ENCODE results near the gene CORO2A.

The CORO2A gene

GRCh38 chr9:98080780-98081179 is 111.7 kb downstream of the CORO2A start:
- TF ChIP-seq, protein P1, sequence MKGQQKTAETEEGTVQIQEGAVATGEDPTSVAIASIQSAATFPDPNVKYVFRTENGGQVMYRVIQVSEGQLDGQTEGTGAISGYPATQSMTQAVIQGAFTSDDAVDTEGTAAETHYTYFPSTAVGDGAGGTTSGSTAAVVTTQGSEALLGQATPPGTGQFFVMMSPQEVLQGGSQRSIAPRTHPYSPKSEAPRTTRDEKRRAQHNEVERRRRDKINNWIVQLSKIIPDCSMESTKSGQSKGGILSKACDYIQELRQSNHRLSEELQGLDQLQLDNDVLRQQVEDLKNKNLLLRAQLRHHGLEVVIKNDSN (IDR thresholded peaks at IDR 0.05), result no peak
- no peak for TF ChIP-seq YY1 (IDR thresholded peaks at IDR 0.05; ENCODE audit: low read depth)
- TF ChIP-seq EP300 (IDR thresholded peaks at IDR 0.05; ENCODE audit: borderline replicate concordance), result no peak
- no peak for TF ChIP-seq FOXM1 (IDR thresholded peaks at IDR 0.05; ENCODE audit: borderline replicate concordance, low read depth)
- TF ChIP-seq NFIC (IDR thresholded peaks at IDR 0.05), result no peak
- TF ChIP-seq TCF12 (IDR thresholded peaks at IDR 0.05; ENCODE audit: low read depth), result no peak
- no peak for TF ChIP-seq ZBTB7A (IDR thresholded peaks at IDR 0.05; ENCODE audit: low read depth)
- TF ChIP-seq CREB1 (IDR thresholded peaks at IDR 0.05; ENCODE audit: low read depth), result no peak
- TF ChIP-seq CEBPB (IDR thresholded peaks at IDR 0.05), result no peak
- TF ChIP-seq RAD21 (IDR thresholded peaks at IDR 0.05; ENCODE audit: low read depth), result no peak
- TF ChIP-seq, protein P2, sequence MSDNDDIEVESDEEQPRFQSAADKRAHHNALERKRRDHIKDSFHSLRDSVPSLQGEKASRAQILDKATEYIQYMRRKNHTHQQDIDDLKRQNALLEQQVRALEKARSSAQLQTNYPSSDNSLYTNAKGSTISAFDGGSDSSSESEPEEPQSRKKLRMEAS (IDR thresholded peaks at IDR 0.05), result no peak
- TF ChIP-seq, protein P3, sequence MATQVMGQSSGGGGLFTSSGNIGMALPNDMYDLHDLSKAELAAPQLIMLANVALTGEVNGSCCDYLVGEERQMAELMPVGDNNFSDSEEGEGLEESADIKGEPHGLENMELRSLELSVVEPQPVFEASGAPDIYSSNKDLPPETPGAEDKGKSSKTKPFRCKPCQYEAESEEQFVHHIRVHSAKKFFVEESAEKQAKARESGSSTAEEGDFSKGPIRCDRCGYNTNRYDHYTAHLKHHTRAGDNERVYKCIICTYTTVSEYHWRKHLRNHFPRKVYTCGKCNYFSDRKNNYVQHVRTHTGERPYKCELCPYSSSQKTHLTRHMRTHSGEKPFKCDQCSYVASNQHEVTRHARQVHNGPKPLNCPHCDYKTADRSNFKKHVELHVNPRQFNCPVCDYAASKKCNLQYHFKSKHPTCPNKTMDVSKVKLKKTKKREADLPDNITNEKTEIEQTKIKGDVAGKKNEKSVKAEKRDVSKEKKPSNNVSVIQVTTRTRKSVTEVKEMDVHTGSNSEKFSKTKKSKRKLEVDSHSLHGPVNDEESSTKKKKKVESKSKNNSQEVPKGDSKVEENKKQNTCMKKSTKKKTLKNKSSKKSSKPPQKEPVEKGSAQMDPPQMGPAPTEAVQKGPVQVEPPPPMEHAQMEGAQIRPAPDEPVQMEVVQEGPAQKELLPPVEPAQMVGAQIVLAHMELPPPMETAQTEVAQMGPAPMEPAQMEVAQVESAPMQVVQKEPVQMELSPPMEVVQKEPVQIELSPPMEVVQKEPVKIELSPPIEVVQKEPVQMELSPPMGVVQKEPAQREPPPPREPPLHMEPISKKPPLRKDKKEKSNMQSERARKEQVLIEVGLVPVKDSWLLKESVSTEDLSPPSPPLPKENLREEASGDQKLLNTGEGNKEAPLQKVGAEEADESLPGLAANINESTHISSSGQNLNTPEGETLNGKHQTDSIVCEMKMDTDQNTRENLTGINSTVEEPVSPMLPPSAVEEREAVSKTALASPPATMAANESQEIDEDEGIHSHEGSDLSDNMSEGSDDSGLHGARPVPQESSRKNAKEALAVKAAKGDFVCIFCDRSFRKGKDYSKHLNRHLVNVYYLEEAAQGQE (IDR thresholded peaks at IDR 0.05; ENCODE audit: low read depth), result no peak
- no peak for TF ChIP-seq EGR1 (IDR thresholded peaks at IDR 0.05)
- TF ChIP-seq TAF1 (IDR thresholded peaks at IDR 0.05; ENCODE audit: low read depth), result no peak
- no peak for TF ChIP-seq TEAD4 (IDR thresholded peaks at IDR 0.05)

DNA sequence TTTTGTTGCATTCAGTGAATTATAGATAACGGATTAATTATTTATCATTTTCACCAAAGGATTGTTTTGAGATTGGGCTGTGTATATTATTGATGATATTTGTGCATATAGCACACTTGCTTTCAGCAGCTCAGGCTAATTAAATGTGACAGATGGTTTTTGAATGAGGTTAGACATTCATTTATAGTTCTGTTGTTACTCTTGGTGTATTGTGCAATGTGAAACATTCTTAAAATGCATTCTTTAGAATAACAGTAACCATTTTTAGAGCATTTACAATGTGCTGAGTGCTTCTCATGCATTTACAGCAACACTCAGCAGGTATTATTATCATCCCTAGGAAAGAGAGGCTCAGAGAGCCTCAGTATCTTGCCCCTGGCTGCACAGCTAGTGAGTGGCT is 112.1 kb downstream of the CORO2A start:
- no peak for TF ChIP-seq FOXM1 (IDR thresholded peaks at IDR 0.05; ENCODE audit: borderline replicate concordance, low read depth)
- TF ChIP-seq, protein P1 (IDR thresholded peaks at IDR 0.05), result no peak
- TF ChIP-seq YY1 (IDR thresholded peaks at IDR 0.05; ENCODE audit: low read depth), result no peak
- TF ChIP-seq, protein P3 (IDR thresholded peaks at IDR 0.05; ENCODE audit: low read depth), result no peak
- TF ChIP-seq CEBPB (IDR thresholded peaks at IDR 0.05), result no peak
- no peak for TF ChIP-seq TEAD4 (IDR thresholded peaks at IDR 0.05)
- TF ChIP-seq RAD21 (IDR thresholded peaks at IDR 0.05; ENCODE audit: low read depth), result no peak
- no peak for TF ChIP-seq ZBTB7A (IDR thresholded peaks at IDR 0.05; ENCODE audit: low read depth)
- no peak for TF ChIP-seq CREB1 (IDR thresholded peaks at IDR 0.05; ENCODE audit: low read depth)
- TF ChIP-seq EGR1 (IDR thresholded peaks at IDR 0.05), result no peak
- no peak for TF ChIP-seq EP300 (IDR thresholded peaks at IDR 0.05; ENCODE audit: borderline replicate concordance)
- no peak for TF ChIP-seq TCF12 (IDR thresholded peaks at IDR 0.05; ENCODE audit: low read depth)
- no peak for TF ChIP-seq NFIC (IDR thresholded peaks at IDR 0.05)
- no peak for TF ChIP-seq TAF1 (IDR thresholded peaks at IDR 0.05; ENCODE audit: low read depth)
- TF ChIP-seq, protein P2 (IDR thresholded peaks at IDR 0.05), result no peak

DNA sequence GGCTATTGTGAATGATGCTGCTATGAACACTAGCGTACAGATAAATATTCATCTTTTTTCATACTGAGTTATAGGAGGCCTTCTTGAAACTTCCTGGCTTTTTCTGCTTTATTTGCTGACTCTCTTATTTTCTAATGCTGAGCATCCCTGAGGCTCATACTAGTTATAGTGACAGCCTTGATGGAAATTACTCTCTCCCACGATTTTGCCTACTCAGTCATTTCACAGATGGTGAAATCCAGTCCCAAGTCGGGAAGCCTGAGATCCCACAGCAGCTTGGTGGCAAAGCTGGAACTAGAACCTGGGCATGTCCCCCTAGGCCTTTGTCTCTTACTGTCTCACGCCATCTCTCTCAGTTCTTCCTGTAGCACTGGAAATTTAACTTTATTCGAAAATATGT is 113.5 kb downstream of the CORO2A start:
- TF ChIP-seq TEAD4 (IDR thresholded peaks at IDR 0.05), result no peak
- no peak for TF ChIP-seq YY1 (IDR thresholded peaks at IDR 0.05; ENCODE audit: low read depth)
- no peak for TF ChIP-seq ZBTB7A (IDR thresholded peaks at IDR 0.05; ENCODE audit: low read depth)
- no peak for TF ChIP-seq CEBPB (IDR thresholded peaks at IDR 0.05)
- no peak for TF ChIP-seq CREB1 (IDR thresholded peaks at IDR 0.05; ENCODE audit: low read depth)
- TF ChIP-seq, protein P2 (IDR thresholded peaks at IDR 0.05), result no peak
- no peak for TF ChIP-seq NFIC (IDR thresholded peaks at IDR 0.05)

GRCh38 chr9:98075332-98075805 is 117.1 kb downstream of the CORO2A start:
- TF ChIP-seq, protein P1 (IDR thresholded peaks at IDR 0.05), result peak; percentile 51
- TF ChIP-seq NFIC (IDR thresholded peaks at IDR 0.05), result no peak

- no peak for TF ChIP-seq CREB1 (IDR thresholded peaks at IDR 0.05; ENCODE audit: low read depth)
- no peak for TF ChIP-seq TAF1 (IDR thresholded peaks at IDR 0.05; ENCODE audit: low read depth)
- TF ChIP-seq RAD21 (IDR thresholded peaks at IDR 0.05; ENCODE audit: low read depth), result peak; percentile 84
Observed at GRCh38 chr9:98074115-98074990, 118.1 kb downstream of the CORO2A start.

Measured in Ishikawa (cell line).